GM12891 (cell line): ENCODE measurements around the gene SUPV3L1.

Experiments used
- POLR2A ChIP-seq: IDR thresholded peaks from 2 replicates; pipeline ENCODE4 v1.6.1; 2011; ENCODE audit warnings: low read depth, low read length, control low read depth
- POLR2AphosphoS5 ChIP-seq: IDR thresholded peaks from 2 replicates; pipeline ENCODE4 v1.6.1; 2011; ENCODE audit warnings: low read depth, low read length, control low read depth
- TAF1 ChIP-seq: IDR thresholded peaks from 2 replicates; pipeline ENCODE4 v1.6.1; 2011; ENCODE audit warnings: low read depth, low read length, control low read depth

DNA sequence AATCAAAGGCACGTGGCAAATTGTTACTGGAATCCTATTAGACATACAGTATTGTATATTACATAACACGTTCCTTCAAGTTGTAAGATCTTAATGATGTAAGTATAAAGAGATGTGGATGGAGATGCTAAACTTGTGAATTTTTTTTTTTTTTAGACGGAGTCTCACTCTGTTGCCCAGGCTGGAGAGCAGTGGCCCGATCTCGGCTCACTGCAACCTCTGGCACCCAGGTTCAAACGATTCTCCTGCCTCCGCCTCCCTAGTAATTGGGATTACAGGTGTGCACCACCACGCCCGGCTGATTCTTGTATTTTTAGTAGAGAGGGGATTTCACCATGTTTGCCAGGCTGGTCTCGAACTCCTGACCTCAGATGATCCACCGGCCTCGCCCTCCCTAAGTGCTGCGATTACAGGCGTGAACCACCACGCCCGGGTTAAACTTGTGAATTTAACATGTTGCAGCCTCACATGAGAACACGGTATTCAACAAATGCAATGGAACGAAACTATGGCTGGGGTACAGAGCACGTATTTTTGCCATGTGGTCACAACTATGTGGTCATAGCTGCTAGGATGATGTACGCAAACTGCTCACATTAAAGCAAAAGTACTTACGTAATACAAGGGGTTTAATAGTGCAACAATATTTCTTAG lies 818 bp upstream of the SUPV3L1 start:
- TF ChIP-seq POLR2A = no peak
- no peak for TF ChIP-seq TAF1
- TF ChIP-seq POLR2AphosphoS5 = no peak
